Measurements from ENCODE around the gene CAAP1. TPM values are rescaled to one million over a fixed set of nuclear protein-coding genes. Genes with fewer than 3 reads are reported as not detected.

Gene CAAP1
- total and polyA plus RNA-seq, 2 of the 8 experiments (the other 6 are each of a cell fraction or from before 2014, with no cell fraction given): 9.5 to 36.7 TPM

GRCh38 chr9:26812217-26812616 is 80.4 kb downstream of the CAAP1 start:
- POLR2A ChIA-PET (ENCODE audit: partially characterized antibody): no interaction called here

More at GRCh38 chr9:26812217-26812616, 80.4 kb downstream of the CAAP1 start:
- Histone ChIP-seq H3K36me3 (ENCODE audit: control insufficient read depth in 2 of 4, insufficient read depth in 4 of 4, low read length in 3 of 4) (no peaks in the 10 kb centered on the region), H2BK5ac (ENCODE audit: low read depth, low read length) (no peak overlapping the region), H4K5ac (ENCODE audit: insufficient read length, low read depth, low read length) (no peak overlapping the region), H3K27ac (ENCODE audit: low read depth, low read length) (no peak overlapping the region), H4K20me1 (replicated peaks in 1 of 2; ENCODE audit: control insufficient read depth in 1 of 2, insufficient read depth in 2 of 2, low read length in 2 of 2) (no peaks in the 10 kb centered on the region), H2BK120ac (replicated peaks; ENCODE audit: low read depth, low read length) (no peak overlapping the region), H2AFZ (ENCODE audit: low read length) (no peak overlapping the region), H3K23ac (ENCODE audit: insufficient read length) (no peak overlapping the region), H3K14ac (ENCODE audit: insufficient read length) (no peak overlapping the region), H3K4me2 (ENCODE audit: insufficient read depth in 1 of 2, low read depth in 2 of 2, low read length in 2 of 2) (no peak overlapping the region), H3K9ac (replicated peaks in 1 of 4; ENCODE audit: extremely low read depth in 1 of 4, low read depth in 3 of 4, low read length in 3 of 4) (no peak overlapping the region), H2BK15ac (ENCODE audit: low read length) (no peak overlapping the region), H4K91ac (replicated peaks; ENCODE audit: insufficient read length, low read length) (no peak overlapping the region), H3K9me3 (ENCODE audit: insufficient read depth in 2 of 2, low read depth in 1 of 2, low read length in 1 of 2) (no peaks in the 10 kb centered on the region), H3K18ac (ENCODE audit: extremely low read depth, low read length) (no peak overlapping the region), H3K4me1 (replicated peaks in 1 of 4; ENCODE audit: control insufficient read depth in 3 of 4, insufficient read depth in 4 of 4, low read length in 3 of 4) (no peaks in the 10 kb centered on the region), H3K23me2 (ENCODE audit: low read depth, low read length) (no peaks in the 10 kb centered on the region), H3K79me1 (ENCODE audit: low read depth, low read length) (no peaks in the 10 kb centered on the region), H3K27me3 (replicated peaks in 1 of 4; ENCODE audit: control insufficient read depth in 3 of 4, extremely low read depth in 1 of 4, insufficient read depth in 3 of 4, low read length in 3 of 4) (no peaks in the 10 kb centered on the region), H3K4ac (replicated peaks; ENCODE audit: insufficient read length, low read depth, low read length) (no peak overlapping the region), H2BK20ac (ENCODE audit: low read length) (no peak overlapping the region), H2AK5ac (ENCODE audit: low read depth, low read length) (no peak overlapping the region), H3K56ac (replicated peaks; ENCODE audit: insufficient read length, low read depth, low read length) (no peak overlapping the region), H3K4me3 (ENCODE audit: extremely low read depth in 1 of 4, insufficient read depth in 2 of 4, low read depth in 3 of 4, low read length in 4 of 4) (no peak overlapping the region), H4K8ac (ENCODE audit: extremely low read depth, insufficient read depth, low read length) (no peak overlapping the region), H3K79me2 (ENCODE audit: control insufficient read depth in 1 of 2, insufficient read depth in 2 of 2, low read length in 2 of 2) (no peaks in the 10 kb centered on the region), H2BK12ac (ENCODE audit: low read depth, low read length) (no peak overlapping the region)
- TF ChIP-seq FOSL1 (IDR thresholded peaks at IDR 0.05; ENCODE audit: insufficient read depth, low read depth, low read length): no peak
- no peak for TF ChIP-seq RFX5 (IDR thresholded peaks at IDR 0.05; ENCODE audit: borderline replicate concordance, low read depth, low read length)
- TF ChIP-seq POU5F1 (IDR thresholded peaks at IDR 0.05; ENCODE audit: low read depth, low read length): no peak
- no peak for TF ChIP-seq EGR1 (IDR thresholded peaks at IDR 0.05; ENCODE audit: borderline replicate concordance, low read depth, low read length)
- no peak for TF ChIP-seq MAX (IDR thresholded peaks at IDR 0.05)
- no peak for TF ChIP-seq TBP (IDR thresholded peaks at IDR 0.05; ENCODE audit: low read depth, low read length)
- TF ChIP-seq, protein P1, sequence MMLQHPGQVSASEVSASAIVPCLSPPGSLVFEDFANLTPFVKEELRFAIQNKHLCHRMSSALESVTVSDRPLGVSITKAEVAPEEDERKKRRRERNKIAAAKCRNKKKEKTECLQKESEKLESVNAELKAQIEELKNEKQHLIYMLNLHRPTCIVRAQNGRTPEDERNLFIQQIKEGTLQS (IDR thresholded peaks at IDR 0.05; ENCODE audit: insufficient read depth, low read depth, low read length): no peak
- no peak for TF ChIP-seq JUN (IDR thresholded peaks at IDR 0.05; ENCODE audit: low read depth, low read length)
- no peak for TF ChIP-seq POLR2A (IDR thresholded peaks at IDR 0.05; ENCODE audit: control extremely low read depth in 1 of 2, low read depth in 2 of 2, low read length in 2 of 2)
- no peak for TF ChIP-seq TEAD4 (IDR thresholded peaks at IDR 0.05; ENCODE audit: low read depth, low read length)
- TF ChIP-seq JUND (IDR thresholded peaks at IDR 0.05; ENCODE audit: low read length): no peak
- TF ChIP-seq BACH1 (IDR thresholded peaks at IDR 0.05; ENCODE audit: low read length): no peak
- no peak for TF ChIP-seq EZH2 (IDR thresholded peaks at IDR 0.05; ENCODE audit: low read depth, low read length, severe bottlenecking)
- 92% methylated on average over 3 of the region's 3 CpGs; no CpG with 5 or more reads in 1 of the 2 experiments for WGBS, 2 experiments (ENCODE audit: extremely low coverage in 1 of 2, insufficient coverage in 1 of 2, insufficient read length in 1 of 2, insufficient replicate concordance in 2 of 2, low coverage in 1 of 2, low lambda C conversion rate in 2 of 2, missing lambda C conversion rate in 1 of 2)
- CTCF ChIA-PET (ENCODE audit: partially characterized antibody): interaction anchor here (1.2 kb wide), 1 partner anchor 14 kb away, joined by 3 read pairs; no protein-coding TSS in a partner anchor
- FAIRE-seq (no peak), DNase-seq (ENCODE audit: low read depth in 1 of 2, low spot score in 2 of 2) (no peak)
